ENCODE data around the gene RASD2. TPM values are rescaled to one million over a fixed set of nuclear protein-coding genes. Genes with fewer than 3 reads are reported as not detected.

RASD2 gene
- total and polyA plus RNA-seq, 2 experiments from 2014 or later, result 1.2 to 3.6 TPM

- TF ChIP-seq ZNF462 (CRISPR knock-in tag; IDR thresholded peaks at IDR 0.05) (no peak), ZNF331 (CRISPR knock-in tag; IDR thresholded peaks at IDR 0.05; ENCODE audit: low read depth) (no peak), ZNF114 (CRISPR knock-in tag; IDR thresholded peaks at IDR 0.05) (no peak), EZH2phosphoT487 (IDR thresholded peaks at IDR 0.05; ENCODE audit: unreplicated experiment) (no peak), CREB1 (CRISPR knock-in tag; IDR thresholded peaks at IDR 0.05; ENCODE audit: low read depth) (no peak)
These were observed 37.8 kb upstream of the RASD2 start (continued) for GRCh38 chr22:35502836-35503235.

DNA sequence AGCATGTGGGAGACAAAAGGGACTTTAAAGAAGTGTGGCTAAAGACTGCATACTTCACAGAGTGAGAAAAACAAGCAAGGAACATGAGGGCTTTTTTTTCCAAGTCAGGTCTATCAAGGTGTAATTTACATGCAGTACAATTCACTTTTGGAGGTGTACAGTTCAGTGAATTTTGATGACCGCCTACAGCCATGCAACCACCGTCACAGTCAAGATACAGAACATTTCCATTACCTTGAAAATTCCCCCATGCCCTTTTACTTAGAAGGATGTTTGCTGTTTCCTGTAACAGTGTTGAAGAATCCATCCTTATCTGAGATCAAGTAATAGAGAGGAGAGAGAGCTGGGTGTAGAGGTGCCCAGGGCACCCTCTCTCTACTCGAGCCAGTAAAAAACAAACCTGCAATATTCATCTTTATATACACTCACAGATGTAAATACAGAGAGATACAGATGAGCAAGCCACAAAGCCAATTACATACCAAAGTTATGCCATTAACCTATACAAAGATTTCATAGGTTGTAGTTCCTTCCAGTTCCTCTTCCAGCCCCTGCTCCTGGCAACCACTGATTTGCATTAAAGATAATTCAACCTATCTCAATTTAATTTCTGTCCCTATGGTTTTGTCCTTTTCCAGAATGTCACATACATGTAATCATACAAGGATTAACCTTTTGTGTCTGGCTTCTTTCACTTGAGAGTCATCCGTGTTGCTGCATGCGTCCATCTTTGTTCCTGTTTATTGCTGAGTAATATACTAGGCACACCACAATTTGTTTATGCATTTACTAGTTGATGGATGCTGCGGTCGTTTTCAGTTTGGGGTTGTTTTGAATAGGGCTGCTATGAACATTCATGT lies 35.0 kb upstream of the RASD2 start:
- Histone ChIP-seq H3K36me3 (ENCODE audit: insufficient read depth) (no peaks in the 10 kb centered on the region), H3K4me2 (no peak overlapping the region), H2AFZ (no peak overlapping the region), H3K9me2 (ENCODE audit: insufficient read depth) (no peaks in the 10 kb centered on the region), H3K4me3 (no peak overlapping the region), H4K20me1 (replicated peaks; ENCODE audit: insufficient read depth) (no peaks in the 10 kb centered on the region), H3K27me3 (ENCODE audit: insufficient read depth) (no peaks in the 10 kb centered on the region), H3K27ac (ENCODE audit: low read depth) (no peak overlapping the region), H3K4me1 (ENCODE audit: insufficient read depth) (peaks cover 8% of the 10 kb centered on the region), H3K79me2 (replicated peaks; ENCODE audit: insufficient read depth) (no peaks in the 10 kb centered on the region), H3F3A (replicated peaks; ENCODE audit: low read depth) (no peaks in the 10 kb centered on the region)
- Mint-ChIP-seq H3K4me3 (no peak overlapping the region), H3K4me1 (peaks cover 3% of the 10 kb centered on the region), H3K27me3 (ENCODE audit: insufficient read depth, low read depth, poor library complexity) (peaks cover 7% of the 10 kb centered on the region), H3K36me3 (ENCODE audit: low read depth) (no peaks in the 10 kb centered on the region), H3K9me3 (no peaks in the 10 kb centered on the region), H3K27ac (no peak overlapping the region)
- no peak for ATAC-seq
- TF ChIP-seq ZNF331 (CRISPR knock-in tag; IDR thresholded peaks at IDR 0.05; ENCODE audit: low read depth), result no peak
- TF ChIP-seq, protein P1, sequence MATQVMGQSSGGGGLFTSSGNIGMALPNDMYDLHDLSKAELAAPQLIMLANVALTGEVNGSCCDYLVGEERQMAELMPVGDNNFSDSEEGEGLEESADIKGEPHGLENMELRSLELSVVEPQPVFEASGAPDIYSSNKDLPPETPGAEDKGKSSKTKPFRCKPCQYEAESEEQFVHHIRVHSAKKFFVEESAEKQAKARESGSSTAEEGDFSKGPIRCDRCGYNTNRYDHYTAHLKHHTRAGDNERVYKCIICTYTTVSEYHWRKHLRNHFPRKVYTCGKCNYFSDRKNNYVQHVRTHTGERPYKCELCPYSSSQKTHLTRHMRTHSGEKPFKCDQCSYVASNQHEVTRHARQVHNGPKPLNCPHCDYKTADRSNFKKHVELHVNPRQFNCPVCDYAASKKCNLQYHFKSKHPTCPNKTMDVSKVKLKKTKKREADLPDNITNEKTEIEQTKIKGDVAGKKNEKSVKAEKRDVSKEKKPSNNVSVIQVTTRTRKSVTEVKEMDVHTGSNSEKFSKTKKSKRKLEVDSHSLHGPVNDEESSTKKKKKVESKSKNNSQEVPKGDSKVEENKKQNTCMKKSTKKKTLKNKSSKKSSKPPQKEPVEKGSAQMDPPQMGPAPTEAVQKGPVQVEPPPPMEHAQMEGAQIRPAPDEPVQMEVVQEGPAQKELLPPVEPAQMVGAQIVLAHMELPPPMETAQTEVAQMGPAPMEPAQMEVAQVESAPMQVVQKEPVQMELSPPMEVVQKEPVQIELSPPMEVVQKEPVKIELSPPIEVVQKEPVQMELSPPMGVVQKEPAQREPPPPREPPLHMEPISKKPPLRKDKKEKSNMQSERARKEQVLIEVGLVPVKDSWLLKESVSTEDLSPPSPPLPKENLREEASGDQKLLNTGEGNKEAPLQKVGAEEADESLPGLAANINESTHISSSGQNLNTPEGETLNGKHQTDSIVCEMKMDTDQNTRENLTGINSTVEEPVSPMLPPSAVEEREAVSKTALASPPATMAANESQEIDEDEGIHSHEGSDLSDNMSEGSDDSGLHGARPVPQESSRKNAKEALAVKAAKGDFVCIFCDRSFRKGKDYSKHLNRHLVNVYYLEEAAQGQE (IDR thresholded peaks at IDR 0.05; ENCODE audit: unreplicated experiment), result no peak
- TF ChIP-seq, protein P2, sequence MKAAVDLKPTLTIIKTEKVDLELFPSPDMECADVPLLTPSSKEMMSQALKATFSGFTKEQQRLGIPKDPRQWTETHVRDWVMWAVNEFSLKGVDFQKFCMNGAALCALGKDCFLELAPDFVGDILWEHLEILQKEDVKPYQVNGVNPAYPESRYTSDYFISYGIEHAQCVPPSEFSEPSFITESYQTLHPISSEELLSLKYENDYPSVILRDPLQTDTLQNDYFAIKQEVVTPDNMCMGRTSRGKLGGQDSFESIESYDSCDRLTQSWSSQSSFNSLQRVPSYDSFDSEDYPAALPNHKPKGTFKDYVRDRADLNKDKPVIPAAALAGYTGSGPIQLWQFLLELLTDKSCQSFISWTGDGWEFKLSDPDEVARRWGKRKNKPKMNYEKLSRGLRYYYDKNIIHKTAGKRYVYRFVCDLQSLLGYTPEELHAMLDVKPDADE (IDR thresholded peaks at IDR 0.05), result no peak
- TF ChIP-seq JUNB (IDR thresholded peaks at IDR 0.05; ENCODE audit: unreplicated experiment), result no peak
- no peak for DNase-seq (ENCODE audit: low spot score)

Data from GM23338 (cell line).